ENCODE results near the gene NRDC. TPM values are rescaled to one million over a fixed set of nuclear protein-coding genes. Genes with fewer than 3 reads are reported as not detected.

NRDC gene
- total RNA-seq, 1 experiment from 2014 or later: 147 TPM

GRCh38 chr1:51842261-51842660, 36.3 kb downstream of the NRDC start:
- H4K5ac ChIP-seq (ENCODE audit: insufficient read length, low read depth, low read length): no peak overlapping the region
- no peak overlapping the region for H3K27ac ChIP-seq (ENCODE audit: insufficient read length, low read depth, low read length)
- H3K56ac ChIP-seq (ENCODE audit: insufficient read length, low read depth, low read length): no peak overlapping the region
- H3K4ac ChIP-seq (ENCODE audit: low read depth, low read length): no peak overlapping the region
- H3K14ac ChIP-seq (ENCODE audit: insufficient read depth, low read length): no peak overlapping the region
- no peak overlapping the region for H2BK12ac ChIP-seq (ENCODE audit: insufficient read length, low read depth, low read length)
- H3K4me2 ChIP-seq (ENCODE audit: insufficient read depth, insufficient read length, low read length): no peak overlapping the region
- no peak overlapping the region for H2BK15ac ChIP-seq (ENCODE audit: low read depth, low read length)
- H3K79me2 ChIP-seq (ENCODE audit: insufficient read depth, low read length): peaks cover 2% of the 10 kb centered on the region; the same call in 1 of the 2 replicates
- H4K20me1 ChIP-seq (ENCODE audit: control insufficient read depth, insufficient read depth, insufficient read length): no peaks in the 10 kb centered on the region
- Mint-ChIP-seq H3K36me3 (ENCODE audit: insufficient read depth in 1 of 3, low read depth in 3 of 3) (peaks cover 10 to 23% (median 21%) of the 10 kb centered on the region in 3 experiments), H3K9me3 (peaks cover 0 to 3% of the 10 kb centered on the region in 2 experiments; a peak in 2 of 5 replicates), H3K27ac (no peak overlapping the region), H3K27me3 (ENCODE audit: low read depth) (no peaks in the 10 kb centered on the region; the same call in 1 of the 2 replicates), H3K4me3 (no peak overlapping the region), H3K4me1 (peaks cover 19 to 28% of the 10 kb centered on the region in 2 experiments)
- H2BK5ac ChIP-seq (ENCODE audit: insufficient read length, low read length): no peak overlapping the region
- no peak overlapping the region for H3K9ac ChIP-seq (ENCODE audit: extremely low read depth, insufficient read length, low read length)
- no peak overlapping the region for H2AK5ac ChIP-seq (ENCODE audit: insufficient read length, low read length)
- H4K8ac ChIP-seq (replicated peaks; ENCODE audit: insufficient read length, low read depth, low read length): no peak overlapping the region
- no peaks in the 10 kb centered on the region for H3K9me3 ChIP-seq (ENCODE audit: control insufficient read depth, low read depth, low read length)
- H4K91ac ChIP-seq (ENCODE audit: insufficient read length, low read depth, low read length): no peak overlapping the region
- H2BK120ac ChIP-seq (ENCODE audit: low read depth, low read length, poor library complexity, severe bottlenecking): no peak overlapping the region
- H3K18ac ChIP-seq (ENCODE audit: insufficient read length, low read depth, low read length): no peak overlapping the region
- peaks cover 3% of the 10 kb centered on the region; the same call in 1 of the 2 replicates for H3K4me1 ChIP-seq (ENCODE audit: insufficient read depth, low read length)
- H3K27me3 ChIP-seq (ENCODE audit: insufficient read depth, low read length): no peaks in the 10 kb centered on the region
- H3T11ph ChIP-seq (ENCODE audit: low read length): no peak overlapping the region
- peaks cover 5% of the 10 kb centered on the region for H3K79me1 ChIP-seq (ENCODE audit: insufficient read depth, low read depth, low read length, poor library complexity, severe bottlenecking)
- no peak overlapping the region for H3K23ac ChIP-seq (ENCODE audit: insufficient read length, low read depth, low read length)
- WGBS (ENCODE audit: extremely low coverage, insufficient read length, low lambda C conversion rate): no CpG with 5 or more reads among the region's 1 CpG
- no peaks in the 10 kb centered on the region for H3K23me2 ChIP-seq (ENCODE audit: insufficient read length, low read depth, low read length, poor library complexity, severe bottlenecking)
- TF ChIP-seq CTCF (conservative IDR thresholded peaks at IDR 0.05): no peak
- H2BK20ac ChIP-seq (ENCODE audit: low read depth, low read length, poor library complexity, severe bottlenecking): no peak overlapping the region
- H2AFZ ChIP-seq (ENCODE audit: low read length): no peak overlapping the region
- no peak for DNase-seq

Data from H9 (cell line).